Heart right ventricle (tissue), 16 donors: Measurements from ENCODE around the gene TBC1D20. TPM values are rescaled to one million over a fixed set of nuclear protein-coding genes. Genes with fewer than 3 reads are reported as not detected.
"Not testable (repeated sequence)": the region's sequence is repeated elsewhere in the genome, so short reads cannot be mapped to it uniquely, and the experiment has no call there.

Experiments
- ATAC-seq, 8 donors: fragments of 200-7000 bp; cut with Tn5 transposase; one replicate each; pipeline ENCODE4 v1.9.1; 2020; ENCODE audit warnings: mild to moderate bottlenecking in 8 of 8, moderate library complexity in 8 of 8, moderate number of reproducible peaks in 1 of 8
- DNase-seq, 2 donors: peaks; one replicate each; pipeline ENCODE4 v3.0.0-alpha.2; 2020
- H3K27ac ChIP-seq, 10 donors: fragments of 200-600 bp; sonication (generic) in 2 of 10; one replicate each; pipeline versions ENCODE4 v1.5.0 to v1.8.0; 2020 to 2022; ENCODE audit warnings: mild to moderate bottlenecking in 3 of 10
- H3K27me3 ChIP-seq, 7 donors: fragments of 200-600 bp; one replicate each; pipeline ENCODE4 v1.8.0; 2021 to 2022; ENCODE audit warnings: mild to moderate bottlenecking in 2 of 7
- H3K36me3 ChIP-seq, 9 donors: fragments of 200-600 bp; sonication (generic) in 1 of 9; one replicate each; pipeline versions ENCODE4 v1.5.0 to v1.8.0; 2020 to 2022; ENCODE audit warnings: mild to moderate bottlenecking in 2 of 9
- H3K4me1 ChIP-seq, 9 donors: fragments of 200-600 bp; sonication (generic) in 1 of 9; one replicate each; pipeline versions ENCODE4 v1.5.0 to v1.8.0; 2020 to 2022; ENCODE audit warnings: mild to moderate bottlenecking in 4 of 9
- H3K4me3 ChIP-seq, 10 donors: fragments of 200-600 bp; sonication (generic) in 2 of 10; one replicate each; pipeline versions ENCODE4 v1.5.0 to v1.8.0; 2020 to 2022; ENCODE audit warnings: mild to moderate bottlenecking in 7 of 10, moderate library complexity in 2 of 10
- H3K9me3 ChIP-seq, 11 donors: fragments of 200-600 bp in 10 of 11; sonication (generic) in 2 of 11; one replicate each; pipeline versions ENCODE4 v1.5.0 to v1.8.0; 2013 to 2022; ENCODE audit warnings: mild to moderate bottlenecking in 2 of 11, control low read depth in 1 of 11, moderate library complexity in 1 of 11
- CTCF ChIP-seq, 9 donors: fragments of 200-600 bp; sonication (generic) in 2 of 9; IDR thresholded peaks; one replicate each; pipeline versions ENCODE4 v1.5.0 to v1.8.0; 2021 to 2022; ENCODE audit warnings: antibody characterized with exemption in 9 of 9, mild to moderate bottlenecking in 5 of 9, moderate library complexity in 1 of 9
- WGBS, 2 donors: extraction: QIAGEN DNeasy Blood & Tissue Kit; methylation state at CpG; one replicate each; pipeline ENCODE4 v1.1.7; 2013; ENCODE audit warnings: inconsistent platforms in 1 of 2; 5-methylcytosine and 5-hydroxymethylcytosine counted together
- intact Hi-C, 10 donors: fragments of 100-400 bp; cut with DNase I; formaldehyde crosslinking; loops; one replicate each; pipeline versions ENCODE4 v1.11.1 to v1.14.2; 2022
- polyA plus RNA-seq, 2 donors: library from polyadenylated mRNA; stranded (reverse); fragments of 200-250 nt; gene quantifications; one replicate each; pipeline ENCODE4 v1.2.3, GENCODE V29; 2013
- total RNA-seq, 10 donors: library from RNA; stranded (reverse); fragmentation: NEBNext Ultra II Directional in 3 of 10; extraction: Animal tissue kit (Norgen Biotek cat#: 25700) in 3 of 10; gene quantifications; one replicate each; pipeline versions ENCODE4 v1.2.1 to v1.2.4, GENCODE V29; 2021 to 2023
- donor health status: Arrhythmogenic right ventricular cardiomyopathy.
- donor health status: ischemic (EF 13 %, LVEDD 7.1; RV severe dilation, severe dysfunction).
- donor health status: healthy with polysubstance abuse.
- donor health status: DM: no; HTN: yes; CAD: no.
- donor health status: DM: no; HTN: no; CAD: no.
- donor health status: ischemic (EF 25% LVEDD 6.9; RV normal size, moderate dysfunction).
- donor health status: ischemic (EF 25% LVEDD 5.7; RV mildly dilated, moderate dysfunction).
- donor health status: healthy.
- donor health status: DM: yes; HTN: yes; CAD: no.
- donor health status: Ischemic cardiomyopathy.
- donor health status: ischemic (EF 35%, LVEDD 5.7; RV mildly dilated, moderate dysfunction).
- donor health status: nonischemic (EF 11% LVEDD 7.7; RV severe dilation, severe dysfunction).
- donor health status: DM: yes; HTN: yes; CAD: no.
- donor health status: PGD.
- donor health status: ischemic (EF 29% LVEDD 5.4; RV normal size, mild dysfunction).
- donor health status: nonischemic (EF 23%, LVEDD 6.1; RV moderate dilation, normal function).

The TBC1D20 gene
- total and polyA plus RNA-seq, 12 donors, result 12.9 to 28.2 (median 22.9) TPM

- H3K27me3 ChIP-seq, result no peaks in the 10 kb centered on the region
- no peak overlapping the region for H3K27ac ChIP-seq
- ATAC-seq, result peak in 6 of 8 donors; percentile 37 to 67 (median 48)
- DNase-seq, result no peak
- 65 to 68% methylated on average over 6 of the region's 6 CpGs for WGBS, 2 donors
- no peaks in the 10 kb centered on the region for H3K4me1 ChIP-seq
- TF ChIP-seq CTCF (IDR thresholded peaks at IDR 0.05), result no peak
- H3K36me3 ChIP-seq, result peaks cover 0 to 63% (median 21%) of the 10 kb centered on the region in 9 donors
- H3K9me3 ChIP-seq, result no peaks in the 10 kb centered on the region
- intact Hi-C loops, result no loop called here
- no peak overlapping the region for H3K4me3 ChIP-seq
These were observed 73.1 kb downstream of the TBC1D20 start for GRCh38 chr20:389220-389619.

- no peak overlapping the region for H3K27ac ChIP-seq
- H3K4me1 ChIP-seq, result no peaks in the 10 kb centered on the region
- ATAC-seq, result no peak
- no peaks in the 10 kb centered on the region for H3K27me3 ChIP-seq
- no peak for TF ChIP-seq CTCF (IDR thresholded peaks at IDR 0.05)
- no peak for DNase-seq
- intact Hi-C loops, result no loop called here
- H3K4me3 ChIP-seq, result no peak overlapping the region
- H3K36me3 ChIP-seq, result peaks cover 0 to 54% (median 19%) of the 10 kb centered on the region in 9 donors
- H3K9me3 ChIP-seq, result no peaks in the 10 kb centered on the region
- 92 to 95% methylated on average over 21 of the region's 21 CpGs for WGBS, 2 donors
These were observed 74.0 kb downstream of the TBC1D20 start for GRCh38 chr20:388034-388994.

- intact Hi-C loops, result no loop called here
- H3K36me3 ChIP-seq, result peaks cover 0 to 48% (median 12%) of the 10 kb centered on the region in 9 donors
- H3K4me1 ChIP-seq, result peaks cover 0 to 3% (median 0%) of the 10 kb centered on the region in 9 donors
- ATAC-seq (no peak), DNase-seq (no peak)
- no peak overlapping the region for H3K4me3 ChIP-seq
- no peak overlapping the region for H3K27ac ChIP-seq
- H3K27me3 ChIP-seq, result no peaks in the 10 kb centered on the region
- no peak for TF ChIP-seq CTCF (IDR thresholded peaks at IDR 0.05)
- H3K9me3 ChIP-seq, result no peaks in the 10 kb centered on the region
- 98 to 100% methylated on average over 3 of the region's 3 CpGs for WGBS, 2 donors
These were observed 74.8 kb downstream of the TBC1D20 start for GRCh38 chr20:387520-387919.

DNA sequence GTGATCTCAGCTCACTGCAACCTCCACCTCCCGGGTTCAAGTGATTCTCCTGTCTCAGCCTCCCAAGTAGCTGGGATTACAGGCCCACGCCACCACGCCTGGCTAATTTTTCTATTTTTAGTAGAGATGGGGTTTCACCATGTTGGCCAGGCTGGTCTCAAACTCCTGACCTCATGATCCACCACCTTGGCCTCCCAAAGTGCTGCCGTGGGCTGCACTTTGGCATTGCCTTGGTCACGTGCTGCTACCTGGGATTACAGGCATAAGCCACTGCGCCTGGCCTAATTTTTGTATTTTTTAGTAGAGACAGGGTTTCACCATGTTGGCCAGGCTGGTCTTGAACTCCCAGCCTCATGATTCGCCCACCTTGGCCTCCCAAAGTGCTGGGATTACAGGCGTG is 75.7 kb downstream of the TBC1D20 start:
- H3K4me1 ChIP-seq, DNase-seq, H3K27me3 ChIP-seq, H3K4me3 ChIP-seq, ATAC-seq, intact Hi-C loops, H3K27ac ChIP-seq, H3K9me3 ChIP-seq: not testable (repeated sequence)
- peaks cover 0 to 39% (median 7%) of the 10 kb centered on the region in 9 donors for H3K36me3 ChIP-seq
- 97 to 98% methylated on average over 8 of the region's 8 CpGs for WGBS, 2 donors

Other genes with a start within 250 kb of the TBC1D20 start
- gene DEFB129, start 235.3 kb downstream of the TBC1D20 start, total RNA-seq, result not detected
- not detected for gene DEFB129, start 235.3 kb downstream of the TBC1D20 start, polyA plus RNA-seq
- under 1 TPM in 2 of 10 donors, not detected in 8; 0.12 to 0.30 TPM for gene DEFB132, start 204.8 kb downstream of the TBC1D20 start, total RNA-seq
- not detected for gene DEFB132, start 204.8 kb downstream of the TBC1D20 start, polyA plus RNA-seq
- gene C20orf96, start 171.8 kb downstream of the TBC1D20 start, total RNA-seq, result 1 to 10 TPM; 3.1 to 5.5 (median 4.5) TPM
- gene C20orf96, start 171.8 kb downstream of the TBC1D20 start, polyA plus RNA-seq, result 1 to 10 TPM; 3.5 to 4.1 TPM
- gene ZCCHC3, start 165.0 kb downstream of the TBC1D20 start, total RNA-seq, result 10 to 100 TPM in 7 of 10 donors, 1 to 10 TPM in 3; 8.2 to 12.8 (median 10.7) TPM
- 10 to 100 TPM in 1 of 2 donors, 1 to 10 TPM in 1; 7.7 to 10.8 TPM for gene ZCCHC3, start 165.0 kb downstream of the TBC1D20 start, polyA plus RNA-seq
- 10 to 100 TPM in 6 of 10 donors, 1 to 10 TPM in 4; 7.2 to 16.5 (median 10.9) TPM for gene SOX12, start 137.0 kb downstream of the TBC1D20 start, total RNA-seq
- 1 to 10 TPM; 4.5 to 5.2 TPM for gene SOX12, start 137.0 kb downstream of the TBC1D20 start, polyA plus RNA-seq
- gene NRSN2, start 115.4 kb downstream of the TBC1D20 start, total RNA-seq, result 10 to 100 TPM; 12.1 to 32.3 (median 19.1) TPM
- 10 to 100 TPM; 31.1 to 53.9 TPM for gene NRSN2, start 115.4 kb downstream of the TBC1D20 start, polyA plus RNA-seq
- gene TRIB3, start 81.8 kb downstream of the TBC1D20 start, total RNA-seq, result 1 to 10 TPM in 7 of 10 donors, under 1 TPM in 3; 0.33 to 4.3 (median 1.1) TPM
- gene TRIB3, start 81.8 kb downstream of the TBC1D20 start, polyA plus RNA-seq, result 10 to 100 TPM in 1 of 2 donors, 1 to 10 TPM in 1; 1.4 to 10.6 TPM
- gene RBCK1, start 54.2 kb downstream of the TBC1D20 start, total RNA-seq, result 10 to 100 TPM; 32.0 to 74.2 (median 41.4) TPM
- gene RBCK1, start 54.2 kb downstream of the TBC1D20 start, polyA plus RNA-seq, result 10 to 100 TPM; 57.9 to 86.8 TPM
- gene CSNK2A1, start 81.3 kb upstream of the TBC1D20 start, total RNA-seq, result 100 to 1,000 TPM; 111 to 137 (median 129) TPM
- 10 to 100 TPM; 21.4 to 38.2 TPM for gene CSNK2A1, start 81.3 kb upstream of the TBC1D20 start, polyA plus RNA-seq
- 10 to 100 TPM in 3 of 10 donors, 1 to 10 TPM in 7; 4.6 to 20.5 (median 7.9) TPM for gene TCF15, start 147.8 kb upstream of the TBC1D20 start, total RNA-seq
- gene TCF15, start 147.8 kb upstream of the TBC1D20 start, polyA plus RNA-seq, result 10 to 100 TPM; 12.8 to 41.0 TPM
- gene SRXN1, start 190.7 kb upstream of the TBC1D20 start, total RNA-seq, result 10 to 100 TPM; 21.4 to 42.0 (median 30.9) TPM
- gene SRXN1, start 190.7 kb upstream of the TBC1D20 start, polyA plus RNA-seq, result 10 to 100 TPM; 11.9 to 32.8 TPM
- gene SCRT2, start 213.3 kb upstream of the TBC1D20 start, total RNA-seq, result not detected
- not detected for gene SCRT2, start 213.3 kb upstream of the TBC1D20 start, polyA plus RNA-seq